Activated CD8-positive, alpha-beta T cell treated with anti-CD3 and anti-CD28 coated beads for 36 hours (primary cell): ENCODE results near the gene F12. TPM values are rescaled to one million over a fixed set of nuclear protein-coding genes. Genes with fewer than 3 reads are reported as not detected.

ENCODE experiments used
- ATAC-seq: fragments of 200-7000 bp; cut with Tn5 transposase; one replicate; pipeline ENCODE4 v1.10.0; 2021; ENCODE audit warnings: mild to moderate bottlenecking, moderate library complexity
- CTCF ChIA-PET: fragments of 350-600 bp; sonication (Branson Sonifier 250); formaldehyde crosslinking; loops from one replicate; lab custom pipeline; 2021; ENCODE audit warnings: antibody characterized with exemption; lab: Charles Lee
- POLR2A ChIA-PET: fragments of 350-600 bp; sonication (Branson Sonifier 250); formaldehyde crosslinking; loops from one replicate; lab custom pipeline; 2021; ENCODE audit warnings: antibody characterized with exemption; lab: Charles Lee
- DNase-seq: peaks from one replicate; pipeline ENCODE4 v3.0.0-alpha.2; 2020
- H3K27ac Mint-ChIP-seq: one replicate; pipeline ENCODE4 v1.8.0; 2021; ENCODE audit warnings: mild to moderate bottlenecking, mixed read lengths
- H3K27me3 Mint-ChIP-seq: one replicate; pipeline ENCODE4 v1.8.0; 2021; ENCODE audit warnings: mixed read lengths
- H3K36me3 Mint-ChIP-seq: one replicate; pipeline ENCODE4 v1.8.0; 2021; ENCODE audit warnings: low read depth, mixed read lengths
- H3K4me1 Mint-ChIP-seq: one replicate; pipeline ENCODE4 v1.8.0; 2021; ENCODE audit warnings: low read depth, mixed read lengths
- H3K4me3 Mint-ChIP-seq: one replicate; pipeline ENCODE4 v1.8.0; 2021; ENCODE audit warnings: mild to moderate bottlenecking, moderate library complexity, mixed read lengths
- H3K9me3 Mint-ChIP-seq: one replicate; pipeline ENCODE4 v1.8.0; 2021; ENCODE audit warnings: mixed read lengths
- CTCF ChIP-seq: fragments of 200-600 bp; IDR thresholded peaks from one replicate; pipeline ENCODE4 v1.8.0; 2022; ENCODE audit warnings: antibody characterized with exemption, mild to moderate bottlenecking
- intact Hi-C: fragments of 100-400 bp; cut with micrococcal nuclease; formaldehyde crosslinking; loops from one replicate; pipeline ENCODE4 v1.10.0; 2022
- total RNA-seq, 2 experiments: library from RNA; stranded (reverse); gene quantifications; one replicate each; pipeline ENCODE4 v1.2.3, GENCODE V29; 2021

F12 gene
- total RNA-seq, 2 experiments from 2014 or later: 7.9 TPM

GRCh38 chr5:177390363-177391300 is 18.7 kb downstream of the F12 start:
- DNase-seq: peak; percentile 96
- H3K9me3 Mint-ChIP-seq: no peaks in the 10 kb centered on the region
- H3K4me3 Mint-ChIP-seq: peak overlapping the region; percentile 13
- CTCF ChIA-PET: interaction anchor here (0.6 to 9.7 kb wide), 55 partner anchors 10 to 286 kb away, joined by 3 to 237 read pairs (median 5); partner anchors contain the start of genes GRK6, LMAN2, PDLIM7 and PFN3
- ATAC-seq: peak; percentile 81
- no peaks in the 10 kb centered on the region for H3K36me3 Mint-ChIP-seq
- intact Hi-C loops: loop anchor here (2.0 to 10.0 kb wide), 2 partner anchors 76 to 106 kb away; partner anchors contain the start of genes MXD3 and PDLIM7
- H3K27ac Mint-ChIP-seq: peak overlapping the region; percentile 76
- no peaks in the 10 kb centered on the region for H3K27me3 Mint-ChIP-seq
- POLR2A ChIA-PET: interaction anchor here (0.6 to 3.3 kb wide), 23 partner anchors 13 to 110 kb away, joined by 3 to 39 read pairs (median 4); partner anchors contain the start of genes LMAN2, MXD3, PDLIM7 and PRR7
- H3K4me1 Mint-ChIP-seq: peaks cover 36% of the 10 kb centered on the region
- TF ChIP-seq CTCF: peak; percentile 93

DNA sequence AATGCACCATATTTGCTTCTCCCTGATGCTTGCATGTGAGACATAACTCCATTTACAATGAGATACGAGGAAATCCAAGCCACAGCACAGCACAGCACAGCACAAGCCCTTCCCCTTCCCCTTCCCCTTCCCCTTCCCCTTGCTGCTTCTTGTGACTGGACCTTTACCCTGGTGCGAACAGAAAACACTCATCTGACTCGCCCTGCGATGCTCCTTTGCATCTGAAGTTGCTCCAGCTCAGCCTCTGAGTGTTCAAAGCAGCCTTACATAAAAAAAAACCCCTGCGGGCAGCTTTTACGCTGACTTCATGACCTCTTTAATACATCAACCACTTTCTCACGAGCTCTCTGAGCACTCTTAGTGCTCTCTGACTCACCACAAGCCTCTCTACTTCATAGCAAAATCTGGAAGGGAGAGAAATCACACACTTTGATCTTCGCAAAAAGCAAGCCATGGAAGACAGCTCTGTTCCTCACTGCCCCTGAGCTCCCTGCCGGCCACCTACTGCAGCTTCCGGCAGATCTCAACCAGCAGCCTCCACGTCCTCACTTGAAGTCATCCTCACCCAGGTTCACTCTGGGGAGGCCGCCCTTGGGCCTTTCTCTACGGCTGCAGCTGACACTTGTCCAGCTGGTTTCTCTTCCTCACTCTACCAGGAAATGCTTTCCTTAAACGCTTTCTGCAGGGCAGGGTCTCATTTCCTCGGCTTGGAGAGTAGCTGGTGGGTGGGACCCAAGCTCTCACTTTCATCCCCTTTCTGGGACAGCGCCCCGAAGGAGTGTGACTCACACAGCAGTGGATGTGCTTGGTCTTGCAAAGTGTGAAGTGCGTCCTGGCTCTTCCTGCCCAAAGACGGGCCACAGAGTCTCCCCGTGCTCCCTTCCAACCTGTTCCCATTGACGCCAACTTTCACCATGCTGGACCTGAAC is 19.9 kb downstream of the F12 start:
- ChIA-PET POLR2A (interaction anchor here (0.7 to 3.3 kb wide), 28 partner anchors 10 to 111 kb away, joined by 3 to 39 read pairs (median 5); partner anchors contain the start of genes LMAN2, MXD3, PDLIM7 and PRR7), CTCF (interaction anchor here (0.6 to 9.7 kb wide), 34 partner anchors 9 to 276 kb away, joined by 3 to 237 read pairs (median 8); partner anchors contain the start of genes LMAN2, PDLIM7, PFN3 and PRR7)
- H3K4me1 Mint-ChIP-seq: peaks cover 42% of the 10 kb centered on the region
- peak; percentile 79 for DNase-seq
- intact Hi-C loops: loop anchor here (2.0 to 10.0 kb wide), 2 partner anchors 75 to 107 kb away; partner anchors contain the start of genes MXD3 and PDLIM7
- no peak for TF ChIP-seq CTCF
- no peaks in the 10 kb centered on the region for H3K36me3 Mint-ChIP-seq
- H3K4me3 Mint-ChIP-seq: peak overlapping the region; percentile 13
- no peaks in the 10 kb centered on the region for H3K27me3 Mint-ChIP-seq
- peak overlapping the region; percentile 76 for H3K27ac Mint-ChIP-seq
- peak; percentile 69 for ATAC-seq
- H3K9me3 Mint-ChIP-seq: no peaks in the 10 kb centered on the region

DNA sequence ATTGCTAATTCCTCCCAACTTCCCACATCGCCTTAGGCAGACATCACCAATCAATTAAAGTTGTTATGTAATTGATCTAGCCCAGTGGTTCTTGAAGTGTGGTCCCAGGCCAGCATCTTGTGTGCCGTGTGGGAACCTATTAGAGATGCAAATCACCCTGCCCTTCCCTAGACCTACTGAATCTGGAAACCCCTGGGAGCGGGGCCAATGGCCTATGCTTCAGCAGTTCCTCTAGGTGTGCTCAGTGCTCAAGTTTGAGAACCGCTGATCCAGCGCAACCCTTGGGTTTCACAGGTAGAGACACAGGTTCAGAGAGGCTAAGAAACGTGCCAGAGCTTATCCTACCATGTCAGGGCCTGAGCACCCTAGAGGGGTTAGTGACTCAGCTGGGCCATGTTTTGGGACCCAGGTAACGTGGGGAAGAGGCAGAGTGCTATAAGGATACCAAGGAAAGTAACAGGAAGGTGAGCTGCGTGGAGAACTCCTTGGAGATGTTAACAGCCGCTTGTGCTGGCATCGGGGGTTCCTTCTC is 20.8 kb downstream of the F12 start:
- H3K9me3 Mint-ChIP-seq: no peaks in the 10 kb centered on the region
- ATAC-seq (no peak), DNase-seq (no peak)
- intact Hi-C loops: no loop called here
- no peaks in the 10 kb centered on the region for H3K36me3 Mint-ChIP-seq
- peaks cover 42% of the 10 kb centered on the region for H3K4me1 Mint-ChIP-seq
- ChIA-PET CTCF (interaction anchor here (0.9 to 9.7 kb wide), 19 partner anchors 8 to 275 kb away, joined by 3 to 237 read pairs (median 15); partner anchors contain the start of genes PFN3, PRR7 and RGS14), POLR2A (interaction anchor here (0.7 to 3.3 kb wide), 15 partner anchors 10 to 112 kb away, joined by 3 to 39 read pairs (median 5); partner anchors contain the start of genes LMAN2 and PDLIM7)
- TF ChIP-seq CTCF: no peak
- no peak overlapping the region for H3K4me3 Mint-ChIP-seq
- H3K27ac Mint-ChIP-seq: peak overlapping the region; percentile 76
- H3K27me3 Mint-ChIP-seq: no peaks in the 10 kb centered on the region

- TF ChIP-seq CTCF: no peak
- CTCF ChIA-PET: interaction anchor here (0.5 to 9.7 kb wide), 5 partner anchors 10 to 154 kb away, joined by 3 to 237 read pairs (median 5); partner anchors contain the start of gene PRR7
- H3K27me3 Mint-ChIP-seq: no peaks in the 10 kb centered on the region
- POLR2A ChIA-PET: interaction anchor here (1.2 to 2.8 kb wide), 3 partner anchors 10 to 84 kb away, joined by 3 to 10 read pairs (median 5); no protein-coding TSS in a partner anchor
- intact Hi-C loops: no loop called here
- H3K4me1 Mint-ChIP-seq: peaks cover 44% of the 10 kb centered on the region
- H3K9me3 Mint-ChIP-seq: no peaks in the 10 kb centered on the region
- DNase-seq (no peak), ATAC-seq (no peak)
- no peak overlapping the region for H3K4me3 Mint-ChIP-seq
- no peaks in the 10 kb centered on the region for H3K36me3 Mint-ChIP-seq
- H3K27ac Mint-ChIP-seq: no peak overlapping the region
Observed at GRCh38 chr5:177387405-177387804, 22.0 kb downstream of the F12 start.
